Mesothelial cell of epicardium (in vitro differentiated cells): ENCODE data around the gene LRRC49. TPM values are rescaled to one million over a fixed set of nuclear protein-coding genes. Genes with fewer than 3 reads are reported as not detected.

ENCODE experiments used
- DNase-seq, 2 experiments: peaks; one replicate each; pipeline ENCODE4 v3.0.0; 2021; ENCODE audit warnings: low spot score in 2 of 2; ENCODE audit not compliant: unreplicated experiment in 2 of 2
- H3K27ac Mint-ChIP-seq: 2 replicates; pipeline ENCODE4 v1.8.0; 2021; ENCODE audit warnings: mixed read lengths
- H3K27me3 Mint-ChIP-seq: 2 replicates; pipeline ENCODE4 v1.8.0; 2021; ENCODE audit warnings: low read depth, mixed read lengths
- H3K36me3 Mint-ChIP-seq: 2 replicates; pipeline ENCODE4 v1.8.0; 2021; ENCODE audit warnings: mixed read lengths
- H3K4me1 Mint-ChIP-seq: 2 replicates; pipeline ENCODE4 v1.8.0; 2021; ENCODE audit warnings: mixed read lengths
- H3K4me3 Mint-ChIP-seq: 2 replicates; pipeline ENCODE4 v1.8.0; 2021; ENCODE audit warnings: mild to moderate bottlenecking, moderate library complexity, mixed read lengths
- H3K9me3 Mint-ChIP-seq: 2 replicates; pipeline ENCODE4 v1.8.0; 2021; ENCODE audit warnings: mixed read lengths
- total RNA-seq: library from RNA; stranded (reverse); gene quantifications from 3 replicates; pipeline ENCODE4 v1.2.1, GENCODE V29; 2021
- TF ChIP-seq, protein P1 (sequence below): fragments of 200-600 bp; sonication (generic); IDR thresholded peaks from one replicate; pipeline ENCODE4 v1.5.0; 2021; ENCODE audit warnings: antibody characterized with exemption; ENCODE audit not compliant: unreplicated experiment

LRRC49 gene
- total RNA-seq, 1 donor from 2014 or later: 25.5 TPM

DNA sequence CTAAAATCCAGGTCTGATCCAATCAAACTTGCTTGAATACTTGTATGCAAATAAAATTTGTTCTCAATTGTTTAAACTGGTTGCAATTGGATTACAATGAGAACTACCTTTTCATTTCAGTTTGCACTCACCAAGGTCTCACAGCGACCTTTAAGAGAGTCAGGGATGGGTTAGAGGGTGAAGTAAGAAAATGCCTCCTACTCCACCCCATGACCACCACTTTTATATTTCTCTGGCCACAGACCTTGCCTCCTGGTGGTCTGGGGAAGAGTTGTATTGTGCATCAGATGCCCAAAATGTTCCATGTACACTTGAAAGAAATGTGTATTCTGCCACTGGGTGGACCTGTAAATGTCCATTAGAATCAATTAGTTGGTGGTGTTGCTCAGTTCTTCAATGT, 206.3 kb downstream of the LRRC49 start:
- no peak overlapping the region for H3K4me3 Mint-ChIP-seq
- H3K36me3 Mint-ChIP-seq: no peaks in the 10 kb centered on the region
- H3K27ac Mint-ChIP-seq: no peak overlapping the region
- DNase-seq: no peak
- H3K9me3 Mint-ChIP-seq: peaks cover 6% of the 10 kb centered on the region
- TF ChIP-seq, protein P1, sequence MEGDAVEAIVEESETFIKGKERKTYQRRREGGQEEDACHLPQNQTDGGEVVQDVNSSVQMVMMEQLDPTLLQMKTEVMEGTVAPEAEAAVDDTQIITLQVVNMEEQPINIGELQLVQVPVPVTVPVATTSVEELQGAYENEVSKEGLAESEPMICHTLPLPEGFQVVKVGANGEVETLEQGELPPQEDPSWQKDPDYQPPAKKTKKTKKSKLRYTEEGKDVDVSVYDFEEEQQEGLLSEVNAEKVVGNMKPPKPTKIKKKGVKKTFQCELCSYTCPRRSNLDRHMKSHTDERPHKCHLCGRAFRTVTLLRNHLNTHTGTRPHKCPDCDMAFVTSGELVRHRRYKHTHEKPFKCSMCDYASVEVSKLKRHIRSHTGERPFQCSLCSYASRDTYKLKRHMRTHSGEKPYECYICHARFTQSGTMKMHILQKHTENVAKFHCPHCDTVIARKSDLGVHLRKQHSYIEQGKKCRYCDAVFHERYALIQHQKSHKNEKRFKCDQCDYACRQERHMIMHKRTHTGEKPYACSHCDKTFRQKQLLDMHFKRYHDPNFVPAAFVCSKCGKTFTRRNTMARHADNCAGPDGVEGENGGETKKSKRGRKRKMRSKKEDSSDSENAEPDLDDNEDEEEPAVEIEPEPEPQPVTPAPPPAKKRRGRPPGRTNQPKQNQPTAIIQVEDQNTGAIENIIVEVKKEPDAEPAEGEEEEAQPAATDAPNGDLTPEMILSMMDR: no peak
- H3K27me3 Mint-ChIP-seq: no peaks in the 10 kb centered on the region
- H3K4me1 Mint-ChIP-seq: peaks cover 6% of the 10 kb centered on the region

Other genes with a start within 250 kb of the LRRC49 start
- 64.6 to 70.3 TPM (median 68.5 TPM) in 3 replicates for gene UACA, start 129.3 kb upstream of the LRRC49 start, total RNA-seq
- gene LARP6, start 38.7 kb upstream of the LRRC49 start, total RNA-seq: 24.8 to 27.3 TPM (median 24.9 TPM) in 3 replicates
- gene THAP10, start 393 bp upstream of the LRRC49 start, total RNA-seq: 2.3 to 3.6 TPM (median 2.9 TPM) in 3 replicates
- 82.0 to 93.9 TPM (median 83.4 TPM) in 3 replicates for gene THSD4, start 222.6 kb downstream of the LRRC49 start, total RNA-seq